IMR-90 (cell line): ENCODE measurements around the gene PRSS50. TPM values are rescaled to one million over a fixed set of nuclear protein-coding genes. Genes with fewer than 3 reads are reported as not detected.

ENCODE experiments used
- ATAC-seq: fragments of 200-7000 bp; cut with Tn5 transposase; 2 replicates; pipeline ENCODE4 v1.9.1; 2020; ENCODE audit warnings: low read depth, mild to moderate bottlenecking, moderate library complexity
- BruUV-seq: library from RNA; stranded (reverse); fragments of 400-500 nt; replicated peaks from 2 replicates; lab custom pipeline; 2021; lab: Mats Ljungman, UMichigan
- CTCF ChIA-PET: fragments of 300-600 bp; formaldehyde crosslinking; extraction: SDS; loops from one replicate; lab custom pipeline; 2021; ENCODE audit warnings: antibody characterized with exemption; lab: Yijun Ruan, JAX
- POLR2A ChIA-PET: fragments of 300-600 bp; sonication (Branson Sonifier 250); formaldehyde crosslinking; loops from one replicate; lab custom pipeline; 2022; ENCODE audit warnings: antibody characterized with exemption; ENCODE audit not compliant: unreplicated experiment; lab: Charles Lee
- DNase-seq: peaks from one replicate; pipeline ENCODE4 v3.0.0; 2013
- H2AFZ ChIP-seq: replicated peaks from 2 replicates; pipeline ENCODE3; 2013; ENCODE audit warnings: low read length, mild to moderate bottlenecking; ENCODE audit not compliant: poor library complexity
- H2AK5ac ChIP-seq: 2 replicates; pipeline ENCODE4 v1.6.1; 2013; ENCODE audit warnings: low read depth, low read length, inconsistent platforms
- H2AK9ac ChIP-seq: replicated peaks from 2 replicates; pipeline ENCODE3; 2013; ENCODE audit warnings: mild to moderate bottlenecking, low read depth, low read length, moderate library complexity; ENCODE audit not compliant: poor library complexity
- H2BK120ac ChIP-seq: 2 replicates; pipeline ENCODE4 v1.6.1; 2013; ENCODE audit warnings: low read depth, low read length, inconsistent platforms
- H2BK15ac ChIP-seq: 3 replicates; pipeline ENCODE4 v1.6.1; 2013; ENCODE audit warnings: low read depth, low read length, inconsistent platforms
- H2BK20ac ChIP-seq: 2 replicates; pipeline ENCODE4 v1.6.1; 2013; ENCODE audit warnings: low read depth, mild to moderate bottlenecking, inconsistent platforms, low read length, moderate library complexity
- H2BK5ac ChIP-seq: 2 replicates; pipeline ENCODE4 v1.6.1; 2013; ENCODE audit warnings: mild to moderate bottlenecking, low read depth, low read length, inconsistent platforms; ENCODE audit not compliant: poor library complexity, severe bottlenecking
- H3K14ac ChIP-seq: replicated peaks from 2 replicates; pipeline ENCODE4 v1.6.1; 2013; ENCODE audit warnings: low read depth, low read length, inconsistent platforms
- H3K18ac ChIP-seq: 2 replicates; pipeline ENCODE4 v1.6.1; 2013; ENCODE audit warnings: low read depth, low read length, control low read depth
- H3K23ac ChIP-seq: 2 replicates; pipeline ENCODE4 v1.6.1; 2013; ENCODE audit warnings: low read depth, low read length, inconsistent platforms
- H3K27ac ChIP-seq: 2 replicates; pipeline ENCODE4 v1.5.1; 2013; ENCODE audit warnings: mild to moderate bottlenecking, control low read depth, low read length; ENCODE audit not compliant: insufficient read depth
- H3K27me3 ChIP-seq: 2 replicates; pipeline ENCODE4 v1.6.1; 2013; ENCODE audit warnings: low read length; ENCODE audit not compliant: control insufficient read depth, insufficient read depth
- H3K36me3 ChIP-seq: 2 replicates; pipeline ENCODE4 v1.6.1; 2013; ENCODE audit warnings: low read length, mixed read lengths; ENCODE audit not compliant: control insufficient read depth, insufficient read depth
- H3K4ac ChIP-seq: 2 replicates; pipeline ENCODE4 v1.6.1; 2013; ENCODE audit warnings: low read depth, low read length, inconsistent platforms
- H3K4me1 ChIP-seq: 2 replicates; pipeline ENCODE4 v1.6.1; 2013; ENCODE audit warnings: low read length, mixed read lengths; ENCODE audit not compliant: control insufficient read depth, insufficient read depth
- H3K4me2 ChIP-seq: 2 replicates; pipeline ENCODE4 v1.6.1; 2013; ENCODE audit warnings: low read depth, mild to moderate bottlenecking, control low read depth, low read length, moderate library complexity
- H3K4me3 ChIP-seq: 2 replicates; pipeline ENCODE4 v1.5.1; 2013; ENCODE audit warnings: low read depth, mild to moderate bottlenecking, control low read depth, low read length, moderate library complexity; ENCODE audit not compliant: insufficient read depth
- H3K56ac ChIP-seq: 2 replicates; pipeline ENCODE4 v1.6.1; 2013; ENCODE audit warnings: low read length, inconsistent platforms; ENCODE audit not compliant: insufficient read depth; ENCODE audit errors: extremely low read depth
- H3K79me1 ChIP-seq, 2 experiments: 2 replicates each; pipeline ENCODE4 v1.6.1; 2013; ENCODE audit warnings: low read length in 2 of 2, inconsistent platforms in 1 of 2, low read depth in 1 of 2
- H3K9ac ChIP-seq: 2 replicates; pipeline ENCODE4 v1.6.1; 2013; ENCODE audit warnings: low read depth, low read length, control low read depth
- H3K9me1 ChIP-seq: 2 replicates; pipeline ENCODE4 v1.6.1; 2013; ENCODE audit warnings: low read length, inconsistent platforms; ENCODE audit not compliant: insufficient read depth
- H3K9me3 ChIP-seq: 2 replicates; pipeline ENCODE4 v1.6.1; 2013; ENCODE audit warnings: low read length; ENCODE audit not compliant: control insufficient read depth, insufficient read depth
- H4K20me1 ChIP-seq: 2 replicates; pipeline ENCODE4 v1.6.1; 2013; ENCODE audit warnings: low read length, inconsistent platforms; ENCODE audit not compliant: insufficient read depth
- H4K5ac ChIP-seq: 2 replicates; pipeline ENCODE4 v1.6.1; 2013; ENCODE audit warnings: mild to moderate bottlenecking, low read depth, low read length, control low read depth
- H4K8ac ChIP-seq, 2 experiments: 2 replicates each; pipeline ENCODE4 v1.6.1; 2013; ENCODE audit warnings: low read depth in 2 of 2, low read length in 2 of 2, control low read depth in 1 of 2, inconsistent platforms in 1 of 2
- H4K91ac ChIP-seq: 2 replicates; pipeline ENCODE4 v1.6.1; 2013; ENCODE audit warnings: low read depth, low read length, inconsistent platforms; ENCODE audit not compliant: insufficient read depth
- CTCF ChIP-seq: conservative IDR thresholded peaks from 2 replicates; pipeline ENCODE4 v1.5.1; 2012; ENCODE audit warnings: mild to moderate bottlenecking, low read depth, low read length, improper control_type of control experiment
- ELK1 ChIP-seq: fragments of 150-350 bp; IDR thresholded peaks from 2 replicates; pipeline ENCODE4 v1.6.1; 2016; ENCODE audit warnings: low read depth, mild to moderate bottlenecking, low read length, moderate library complexity, borderline replicate concordance
- MXI1 ChIP-seq: IDR thresholded peaks from 2 replicates; pipeline ENCODE4 v1.6.1; 2012; ENCODE audit warnings: low read depth, mild to moderate bottlenecking, low read length, moderate library complexity, borderline replicate concordance
- RAD21 ChIP-seq: IDR thresholded peaks from 2 replicates; pipeline ENCODE4 v1.6.1; 2012; ENCODE audit warnings: low read length, improper control_type of control experiment
- RCOR1 ChIP-seq: IDR thresholded peaks from 2 replicates; pipeline ENCODE4 v1.6.1; 2012; ENCODE audit warnings: mild to moderate bottlenecking, low read length, improper control_type of control experiment; ENCODE audit not compliant: insufficient replicate concordance
- RFX5 ChIP-seq: IDR thresholded peaks from 2 replicates; pipeline ENCODE4 v1.8.0; 2012; ENCODE audit warnings: low read depth, mild to moderate bottlenecking, low read length, moderate library complexity
- WGBS, 2 experiments: methylation state at CpG; one replicate each; pipeline versions ENCODE4 v1.1.5 to v1.1.7; 2013; ENCODE audit warnings: missing lambda C conversion rate in 2 of 2; ENCODE audit not compliant: insufficient read length in 1 of 2; ENCODE audit errors: extremely low coverage in 2 of 2; 5-methylcytosine and 5-hydroxymethylcytosine counted together
- dilution Hi-C: fragments of 300-500 bp; cut with HindIII; formaldehyde crosslinking; loops from one replicate; pipeline ENCODE4 v1.14.3; 2018; ENCODE audit warnings: low sequenced_read_pairs; ENCODE audit not compliant: unreplicated experiment
- in situ Hi-C: fragments of 300-500 bp; cut with MboI; formaldehyde crosslinking; loops from 3 replicates; pipeline ENCODE4 v1.14.3; 2019; ENCODE audit warnings: low sequenced_read_pairs, inconsistent platforms, mixed read lengths
- intact Hi-C: fragments of 100-400 bp; cut with micrococcal nuclease; formaldehyde crosslinking; loops from 2 replicates; pipeline ENCODE4 v1.10.0; 2022
- polyA plus RNA-seq, 3 experiments: library from polyadenylated mRNA; depleted of rRNA; stranded (reverse); fragments of >200 nt; gene quantifications; 2 replicates each; pipeline ENCODE4 v1.2.3, GENCODE V29; 2012; ENCODE audit warnings: low replicate concordance in 1 of 3
- total RNA-seq: library from RNA; depleted of rRNA; stranded (reverse); fragments of >200 nt; gene quantifications from 2 replicates; pipeline ENCODE4 v1.2.3, GENCODE V29; 2012

Gene PRSS50
- total and polyA plus RNA-seq, 2 of the 4 experiments (the other 2 are of a cell fraction): not detected

GRCh38 chr3:46759239-46760167, 41.8 kb upstream of the PRSS50 start:
- in situ Hi-C loops: no loop called here
- dilution Hi-C loops: no loop called here

More at GRCh38 chr3:46759239-46760167, 41.8 kb upstream of the PRSS50 start:
- H3K9me3 ChIP-seq: no peaks in the 10 kb centered on the region
- H3K36me3 ChIP-seq: no peaks in the 10 kb centered on the region
- H3K27ac ChIP-seq: no peak overlapping the region
- H2AK9ac ChIP-seq: no peak overlapping the region
- TF ChIP-seq RCOR1 (no peak), CTCF (no peak), ELK1 (no peak), MXI1 (no peak), RFX5 (no peak), RAD21 (no peak)
- no peak overlapping the region for H3K18ac ChIP-seq
- H2AK5ac ChIP-seq: no peak overlapping the region
- no CpG with 5 or more reads among the region's 5 CpGs for WGBS, 2 experiments
- H2AFZ ChIP-seq: no peak overlapping the region
- H3K4me2 ChIP-seq: no peak overlapping the region
- CTCF ChIA-PET: no interaction called here
- H3K9ac ChIP-seq: no peak overlapping the region
- H3K79me1 ChIP-seq: no peaks in the 10 kb centered on the region
- H3K4me3 ChIP-seq: no peak overlapping the region
- H3K4me1 ChIP-seq: no peaks in the 10 kb centered on the region
- POLR2A ChIA-PET: no interaction called here
- H3K56ac ChIP-seq: no peak overlapping the region
- H3K9me1 ChIP-seq: no peaks in the 10 kb centered on the region
- no peaks in the 10 kb centered on the region for H3K27me3 ChIP-seq
- DNase-seq (no peak), ATAC-seq (no peak)
- no TSS peak for BruUV-seq
- no peak overlapping the region for H4K8ac ChIP-seq
- no peak overlapping the region for H4K5ac ChIP-seq
- intact Hi-C loops: no loop called here
- H4K91ac ChIP-seq: no peak overlapping the region
- H3K14ac ChIP-seq: no peak overlapping the region
- H2BK15ac ChIP-seq: no peak overlapping the region
- no peak overlapping the region for H3K4ac ChIP-seq
- H2BK120ac ChIP-seq: no peak overlapping the region
- H2BK5ac ChIP-seq: no peak overlapping the region
- no peak overlapping the region for H2BK20ac ChIP-seq
- H3K23ac ChIP-seq: no peak overlapping the region
- no peaks in the 10 kb centered on the region for H4K20me1 ChIP-seq
